Stomach smooth muscle (tissue), 2 donors: ENCODE data around the gene PACRG.

Experiments
- H3K27ac ChIP-seq: one replicate; pipeline ENCODE4 v1.7.0; 2013; ENCODE audit warnings: mild to moderate bottlenecking, low read length, inconsistent platforms
- H3K27me3 ChIP-seq, 2 donors: one replicate each; pipeline ENCODE4 v1.7.0; 2013; ENCODE audit warnings: low read length in 2 of 2; ENCODE audit not compliant: insufficient read depth in 2 of 2, control insufficient read depth in 1 of 2
- H3K36me3 ChIP-seq, 2 donors: one replicate each; pipeline ENCODE4 v1.7.0; 2013; ENCODE audit warnings: low read length in 2 of 2; ENCODE audit not compliant: control insufficient read depth in 2 of 2, insufficient read depth in 2 of 2
- H3K4me1 ChIP-seq: one replicate; pipeline ENCODE4 v1.7.0; 2013; ENCODE audit warnings: low read length; ENCODE audit not compliant: control insufficient read depth, insufficient read depth
- H3K4me3 ChIP-seq, 2 donors: one replicate each; pipeline ENCODE4 v1.7.0; 2013; ENCODE audit warnings: low read length in 2 of 2
- H3K9ac ChIP-seq, 2 donors: one replicate each; pipeline ENCODE4 v1.7.0; 2013; ENCODE audit warnings: low read length in 2 of 2, mild to moderate bottlenecking in 1 of 2
- H3K9me3 ChIP-seq, 2 donors: one replicate each; pipeline ENCODE4 v1.7.0; 2013; ENCODE audit warnings: low read length in 2 of 2; ENCODE audit not compliant: control insufficient read depth in 2 of 2
- donor health status: healthy.
- donor health status: Pancreatic carcinoma.

Gene PACRG

DNA sequence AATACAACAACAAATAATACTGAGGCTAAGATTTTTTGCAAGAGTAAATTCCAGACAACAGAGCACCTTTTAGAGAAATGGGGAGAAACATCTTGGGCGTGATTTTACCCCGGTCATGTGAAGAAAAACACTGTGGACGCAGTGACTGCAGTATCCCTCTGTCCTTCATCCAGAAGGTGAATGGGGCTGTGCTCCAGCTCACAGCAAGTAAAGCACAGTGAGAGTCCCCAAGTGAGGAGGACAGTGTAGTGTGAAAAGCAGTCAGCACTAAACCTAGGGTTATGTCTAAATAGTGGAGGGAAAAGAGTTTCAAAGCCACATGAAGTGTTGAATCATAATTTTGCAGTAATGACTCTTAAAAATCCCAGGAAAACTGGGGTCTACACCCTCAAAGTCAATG lies 338.4 kb downstream of the PACRG start:
- Histone ChIP-seq H3K9me3 (peaks cover 0 to 2% of the 10 kb centered on the region in 2 donors), H3K9ac (no peak overlapping the region), H3K27ac (no peak overlapping the region), H3K36me3 (no peaks in the 10 kb centered on the region), H3K4me1 (no peaks in the 10 kb centered on the region), H3K4me3 (no peak overlapping the region), H3K27me3 (no peaks in the 10 kb centered on the region)

DNA sequence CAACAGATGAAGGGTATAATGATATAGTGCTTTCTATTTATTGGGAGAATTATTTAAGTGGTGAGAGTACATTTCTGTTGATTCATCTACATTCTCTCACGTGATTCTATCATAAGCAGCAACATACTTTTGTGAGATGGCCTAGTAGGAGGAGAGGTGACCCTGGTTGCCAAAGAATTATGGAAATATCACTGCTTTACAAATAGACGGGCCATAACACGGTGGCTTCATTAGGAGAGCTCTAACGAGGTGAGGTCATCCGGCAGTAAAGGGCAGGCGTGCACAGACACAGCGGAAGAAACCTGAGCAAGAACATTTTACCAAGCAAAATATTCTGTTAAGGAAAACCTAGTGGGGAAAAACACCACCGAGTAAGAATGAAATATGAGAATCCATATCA lies 349.4 kb downstream of the PACRG start:
- no peaks in the 10 kb centered on the region for H3K4me1 ChIP-seq
- no peak overlapping the region for H3K4me3 ChIP-seq
- H3K36me3 ChIP-seq, result no peaks in the 10 kb centered on the region
- H3K9me3 ChIP-seq, result no peaks in the 10 kb centered on the region
- H3K9ac ChIP-seq, result no peak overlapping the region
- no peaks in the 10 kb centered on the region for H3K27me3 ChIP-seq
- no peak overlapping the region for H3K27ac ChIP-seq

DNA sequence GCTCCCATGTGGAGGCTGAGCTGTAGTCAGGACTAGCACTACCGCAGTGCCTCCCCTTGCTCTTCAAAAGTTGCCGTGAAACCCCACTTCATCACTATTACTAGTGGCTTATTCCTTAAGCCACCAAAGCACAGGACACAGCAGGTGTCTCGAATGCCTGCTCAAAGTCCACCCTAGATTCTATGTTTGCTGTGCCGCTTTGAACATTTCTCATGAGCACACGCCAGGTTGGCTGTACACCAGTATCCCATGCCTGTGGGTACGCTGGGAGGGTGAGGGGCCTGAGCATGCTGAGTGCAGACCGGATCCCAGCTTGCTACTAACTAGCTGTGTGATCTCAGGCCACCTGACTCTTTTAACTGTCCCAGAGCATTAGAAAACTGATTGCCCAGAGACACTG lies 350.9 kb downstream of the PACRG start:
- Histone ChIP-seq H3K27ac (no peak overlapping the region), H3K4me3 (no peak overlapping the region), H3K27me3 (no peaks in the 10 kb centered on the region), H3K36me3 (no peaks in the 10 kb centered on the region), H3K9me3 (no peaks in the 10 kb centered on the region), H3K9ac (no peak overlapping the region), H3K4me1 (no peaks in the 10 kb centered on the region)

DNA sequence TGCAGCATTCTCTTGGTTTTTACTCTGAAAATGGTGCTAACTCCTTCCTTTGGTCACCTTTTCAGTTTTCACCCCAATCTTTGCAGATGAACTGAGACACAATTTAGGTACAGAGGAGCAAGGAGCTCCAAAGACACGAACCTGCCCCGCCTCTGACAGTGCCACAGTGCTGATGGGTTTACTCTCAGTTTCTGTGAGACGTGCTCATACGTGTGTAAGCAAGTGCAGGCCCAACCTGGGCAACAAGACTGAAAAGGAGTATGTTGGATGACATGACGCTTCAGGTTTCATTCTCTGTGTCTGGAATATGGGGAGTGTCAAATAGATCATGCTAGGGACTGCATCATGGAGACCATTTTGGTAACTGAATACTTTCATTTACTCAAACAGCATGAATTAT lies 352.5 kb downstream of the PACRG start:
- H3K4me1 ChIP-seq, result no peaks in the 10 kb centered on the region
- H3K27me3 ChIP-seq, result no peaks in the 10 kb centered on the region
- H3K36me3 ChIP-seq, result no peaks in the 10 kb centered on the region
- H3K9ac ChIP-seq, result no peak overlapping the region
- no peak overlapping the region for H3K27ac ChIP-seq
- no peaks in the 10 kb centered on the region for H3K9me3 ChIP-seq
- no peak overlapping the region for H3K4me3 ChIP-seq

DNA sequence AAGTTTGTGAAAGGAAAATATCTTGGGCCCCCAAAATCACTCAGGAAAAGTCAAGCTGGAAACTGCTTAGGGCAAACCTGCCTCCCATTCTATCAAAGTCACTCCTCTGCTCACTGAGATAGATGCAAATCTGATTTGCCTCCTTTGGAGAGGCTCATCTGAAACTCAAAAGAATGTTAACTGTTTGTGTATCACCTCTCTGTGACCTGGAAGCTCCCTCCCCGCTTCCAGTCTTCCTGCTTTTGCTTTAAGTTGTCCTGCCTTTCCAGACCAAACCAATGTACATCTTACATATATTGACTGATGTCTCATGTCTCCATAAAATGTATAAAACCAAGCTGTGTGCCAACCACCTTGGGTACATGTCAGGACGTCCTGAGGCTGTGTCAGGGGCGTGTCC lies 355.4 kb downstream of the PACRG start:
- Histone ChIP-seq H3K36me3 (no peaks in the 10 kb centered on the region), H3K9me3 (no peaks in the 10 kb centered on the region), H3K27ac (no peak overlapping the region), H3K9ac (no peak overlapping the region), H3K27me3 (no peaks in the 10 kb centered on the region), H3K4me3 (no peak overlapping the region), H3K4me1 (peaks cover 2% of the 10 kb centered on the region)

DNA sequence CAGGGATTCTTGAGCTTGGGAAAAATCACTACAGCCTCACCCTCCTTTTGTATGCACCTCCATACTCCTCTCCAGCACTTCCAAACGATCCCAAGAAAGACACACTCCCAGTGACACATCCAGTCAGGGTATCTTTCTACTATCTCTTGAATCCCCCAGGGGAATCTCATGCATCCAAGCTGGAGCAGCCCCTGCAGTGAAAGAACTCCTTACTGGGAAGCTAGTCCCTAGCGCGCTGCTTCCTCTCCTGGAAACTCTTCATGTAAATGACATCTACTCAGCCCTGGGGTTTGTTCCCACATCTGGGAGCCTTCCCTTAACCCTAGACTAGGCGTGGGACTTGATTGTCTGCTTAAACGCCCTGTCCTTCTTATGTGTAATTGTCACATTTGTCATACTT lies 357.7 kb downstream of the PACRG start:
- Histone ChIP-seq H3K9ac (no peak overlapping the region), H3K27me3 (no peaks in the 10 kb centered on the region), H3K36me3 (no peaks in the 10 kb centered on the region), H3K27ac (no peak overlapping the region), H3K4me1 (peaks cover 2% of the 10 kb centered on the region), H3K4me3 (no peak overlapping the region), H3K9me3 (no peaks in the 10 kb centered on the region)

DNA sequence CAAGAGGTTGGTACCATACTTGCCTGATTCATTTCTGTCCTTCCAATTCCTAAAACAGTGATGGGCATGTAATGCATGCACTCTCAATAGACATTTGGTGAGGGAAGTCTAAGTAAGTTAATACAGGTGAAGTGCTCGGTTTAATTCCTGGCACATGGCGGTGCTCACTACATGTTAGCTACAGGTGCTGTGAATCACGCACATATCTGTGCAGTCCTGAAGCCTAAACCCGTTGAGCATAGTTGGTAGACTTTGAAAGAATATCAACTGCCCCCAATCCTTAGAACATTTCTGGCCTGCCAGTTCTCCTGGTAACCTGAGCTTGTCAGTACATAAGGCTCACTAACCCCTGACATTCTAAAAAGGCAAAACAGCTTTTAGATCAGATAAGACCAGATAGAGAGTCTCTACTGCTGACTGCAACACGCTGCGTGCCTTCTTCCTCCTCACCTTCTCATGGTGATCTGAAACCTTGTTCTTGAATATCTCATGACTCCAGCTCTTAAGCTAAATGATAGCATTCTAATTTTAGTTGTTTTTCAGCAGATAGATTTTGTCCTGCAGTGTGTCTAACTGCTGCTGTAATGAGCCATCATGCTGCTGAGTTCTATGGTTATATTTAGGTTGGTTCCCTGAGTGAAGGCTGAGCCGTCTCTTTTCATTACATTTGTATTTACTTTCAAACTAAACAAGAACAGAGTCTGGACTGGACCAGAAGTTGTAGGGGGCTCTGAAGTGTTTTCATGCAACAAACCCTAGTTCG lies 358.3 kb downstream of the PACRG start:
- Histone ChIP-seq H3K9ac (no peak overlapping the region), H3K27me3 (no peaks in the 10 kb centered on the region), H3K9me3 (no peaks in the 10 kb centered on the region), H3K27ac (no peak overlapping the region), H3K36me3 (no peaks in the 10 kb centered on the region), H3K4me1 (peaks cover 2% of the 10 kb centered on the region), H3K4me3 (no peak overlapping the region)

DNA sequence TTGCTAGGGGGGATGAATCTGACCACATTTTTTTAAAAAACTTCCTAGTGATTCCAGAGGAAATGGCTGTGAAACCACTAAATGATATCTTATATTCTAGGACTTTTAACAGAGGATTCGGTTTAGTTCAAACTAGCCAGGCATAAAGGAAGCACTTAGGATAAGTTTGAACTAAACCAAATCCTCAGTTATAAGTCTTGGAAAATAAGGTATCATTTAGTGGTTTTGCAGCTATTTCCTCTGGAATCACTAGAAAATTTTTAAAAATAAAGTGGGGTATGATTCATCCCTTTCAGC lies 358.8 kb downstream of the PACRG start:
- H3K27ac ChIP-seq, result no peak overlapping the region
- no peaks in the 10 kb centered on the region for H3K36me3 ChIP-seq
- no peak overlapping the region for H3K4me3 ChIP-seq
- no peaks in the 10 kb centered on the region for H3K9me3 ChIP-seq
- H3K27me3 ChIP-seq, result no peaks in the 10 kb centered on the region
- H3K9ac ChIP-seq, result no peak overlapping the region
- peaks cover 2% of the 10 kb centered on the region for H3K4me1 ChIP-seq

DNA sequence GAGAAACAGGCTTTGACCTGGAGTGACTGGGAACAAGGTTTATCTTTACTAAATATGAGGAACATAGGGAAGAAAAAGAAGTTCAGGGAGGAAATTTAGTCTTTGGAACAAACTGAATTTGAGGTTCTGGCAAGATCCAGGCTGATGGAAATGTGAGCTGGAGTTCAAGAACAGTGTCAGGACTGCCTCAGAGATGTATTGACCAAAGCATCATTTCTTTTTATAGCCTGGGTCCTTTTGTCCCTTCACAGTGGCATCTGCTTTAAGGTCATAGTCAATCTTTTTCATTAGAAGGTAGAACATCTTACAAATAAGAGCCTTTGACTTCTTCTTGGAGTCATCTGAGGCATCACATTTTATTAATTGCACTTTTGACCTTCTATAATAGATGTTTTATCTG lies 360.2 kb downstream of the PACRG start:
- Histone ChIP-seq H3K4me1 (peaks cover 2% of the 10 kb centered on the region), H3K9ac (no peak overlapping the region), H3K36me3 (no peaks in the 10 kb centered on the region), H3K27ac (no peak overlapping the region), H3K4me3 (no peak overlapping the region), H3K9me3 (no peaks in the 10 kb centered on the region), H3K27me3 (no peaks in the 10 kb centered on the region)

DNA sequence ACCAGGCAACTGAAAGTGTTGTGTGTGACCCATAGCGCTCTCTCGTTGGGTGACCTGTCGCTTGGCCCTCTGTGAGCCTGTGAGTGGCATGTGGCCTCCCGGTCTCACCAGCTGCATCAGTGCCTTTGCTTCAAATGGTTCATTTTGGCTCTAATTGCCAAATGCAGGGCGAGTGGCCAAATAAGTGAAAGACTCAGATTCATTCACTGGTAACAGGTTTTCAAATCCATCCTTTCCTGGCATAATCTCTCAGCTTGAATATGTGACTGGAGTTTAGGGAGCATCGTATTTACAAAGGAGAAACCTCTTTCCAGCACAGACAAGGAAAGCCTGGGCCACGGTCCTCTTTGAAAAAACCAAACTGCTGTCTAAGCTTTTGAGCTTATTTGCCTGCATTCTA lies 365.1 kb downstream of the PACRG start:
- Histone ChIP-seq H3K36me3 (no peaks in the 10 kb centered on the region), H3K4me3 (no peak overlapping the region), H3K27ac (no peak overlapping the region), H3K9me3 (no peaks in the 10 kb centered on the region), H3K4me1 (no peaks in the 10 kb centered on the region), H3K9ac (no peak overlapping the region), H3K27me3 (no peaks in the 10 kb centered on the region)

DNA sequence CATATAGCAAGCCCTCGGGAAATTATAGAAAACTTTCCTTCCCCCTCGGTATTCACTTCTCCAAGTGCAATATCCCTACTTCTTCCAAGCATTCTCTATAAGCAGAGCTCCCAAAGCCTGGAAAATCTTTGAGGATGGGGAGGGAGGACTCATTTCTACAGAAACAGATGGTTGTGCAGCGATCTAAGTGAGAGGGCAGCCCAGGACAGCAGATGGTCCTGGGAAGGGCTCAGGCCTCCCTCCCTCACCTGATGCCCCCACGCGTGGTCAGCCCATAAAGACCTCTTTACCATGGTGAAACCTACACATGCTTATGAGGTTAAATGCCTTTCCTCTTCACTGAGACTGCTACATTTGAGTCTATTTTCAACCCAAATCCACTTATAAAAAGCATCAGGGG lies 367.1 kb downstream of the PACRG start:
- Histone ChIP-seq H3K9me3 (no peaks in the 10 kb centered on the region), H3K27me3 (no peaks in the 10 kb centered on the region), H3K27ac (no peak overlapping the region), H3K4me3 (no peak overlapping the region), H3K9ac (no peak overlapping the region), H3K36me3 (no peaks in the 10 kb centered on the region), H3K4me1 (no peaks in the 10 kb centered on the region)
